ENCODE measurements around the gene CDK2. TPM values are rescaled to one million over a fixed set of nuclear protein-coding genes. Genes with fewer than 3 reads are reported as not detected.
A peak's percentile ranks its signal among the peaks of the same experiment; 100 is the strongest.

Gene CDK2
- total RNA-seq, 2 experiments from 2014 or later, result 86.7 to 90.1 TPM

GRCh38 chr12:55929306-55929791, 37.3 kb upstream of the CDK2 start:
- Mint-ChIP-seq H3K9me3 (no peaks in the 10 kb centered on the region), H3K36me3 (ENCODE audit: low read depth) (peaks cover 46% of the 10 kb centered on the region), H3K4me3 (peak overlapping the region; percentile 99), H3K4me1 (ENCODE audit: low read depth) (peaks cover 40% of the 10 kb centered on the region), H3K27ac (peak overlapping the region; percentile 99), H3K27me3 (no peaks in the 10 kb centered on the region)
- ATAC-seq (peak; percentile 56), DNase-seq (peak; percentile 95)
- intact Hi-C loops (cut with micrococcal nuclease), result loop anchor here (2.0 to 5.0 kb wide), 2 partner anchors 43 to 192 kb away; no protein-coding TSS in a partner anchor
- POLR2A ChIA-PET, result interaction anchor here (0.9 to 7.9 kb wide), 8 partner anchors 10 to 186 kb away, joined by 3 to 60 read pairs (median 4); partner anchors contain the start of genes DNAJC14, ORMDL2 and SARNP
- CTCF ChIA-PET, result interaction anchor here (0.9 to 4.9 kb wide), 8 partner anchors 10 to 191 kb away, joined by 3 to 34 read pairs (median 4); partner anchors contain the start of genes DNAJC14, ORMDL2 and SARNP
- TF ChIP-seq CTCF (IDR thresholded peaks at IDR 0.05), result no peak

GRCh38 chr12:55930771-55931316, 35.8 kb upstream of the CDK2 start, which contains the start of gene DGKA:
Gene DGKA, plus strand, starts transcription at chr12:55931162. Its CDS starts 5,342 bp downstream, at chr12:55936504.
- peaks cover 42% of the 10 kb centered on the region for H3K4me1 Mint-ChIP-seq (ENCODE audit: low read depth)
- peak; percentile 95 for DNase-seq
- peaks cover 55% of the 10 kb centered on the region for H3K36me3 Mint-ChIP-seq (ENCODE audit: low read depth)
- intact Hi-C loops (cut with micrococcal nuclease), result loop anchor here (2.0 kb wide), 1 partner anchor 110 kb away; the partner anchor contains the start of gene RPS26
- ChIA-PET POLR2A (interaction anchor here (0.6 to 7.9 kb wide), 10 partner anchors 8 to 187 kb away, joined by 3 to 60 read pairs (median 3); partner anchors contain the start of genes DNAJC14, ORMDL2, SARNP and ZC3H10), CTCF (interaction anchor here (0.7 to 3.7 kb wide), 15 partner anchors 9 to 192 kb away, joined by 3 to 18 read pairs (median 4); partner anchors contain the start of genes DNAJC14 and SARNP)
- H3K9me3 Mint-ChIP-seq, result no peaks in the 10 kb centered on the region
- H3K27me3 Mint-ChIP-seq, result no peaks in the 10 kb centered on the region
- peak within 1 kb of the TSS; percentile 99 for H3K4me3 Mint-ChIP-seq
- H3K27ac Mint-ChIP-seq, result peak within 1 kb of the TSS; percentile 99
- TF ChIP-seq CTCF (IDR thresholded peaks at IDR 0.05), result peak; percentile 61
- ATAC-seq, result peak; percentile 53

GRCh38 chr12:55931317-55931779, 35.3 kb upstream of the CDK2 start:
- Mint-ChIP-seq H3K27ac (peak overlapping the region; percentile 99), H3K9me3 (no peaks in the 10 kb centered on the region), H3K36me3 (ENCODE audit: low read depth) (peaks cover 60% of the 10 kb centered on the region), H3K4me3 (peak overlapping the region; percentile 99), H3K4me1 (ENCODE audit: low read depth) (peaks cover 46% of the 10 kb centered on the region), H3K27me3 (no peaks in the 10 kb centered on the region)
- intact Hi-C loops (cut with micrococcal nuclease), result loop anchor here (2.0 kb wide), 1 partner anchor 109 kb away; the partner anchor contains the start of gene RPS26
- POLR2A ChIA-PET, result interaction anchor here (0.6 to 7.9 kb wide), 8 partner anchors 8 to 186 kb away, joined by 3 to 60 read pairs (median 5); partner anchors contain the start of genes ORMDL2, SARNP and ZC3H10
- CTCF ChIA-PET, result interaction anchor here (1.0 to 1.5 kb wide), 3 partner anchors 9 to 193 kb away, joined by 3 to 7 read pairs (median 6); no protein-coding TSS in a partner anchor
- TF ChIP-seq CTCF (IDR thresholded peaks at IDR 0.05), result no peak
- ATAC-seq (no peak), DNase-seq (no peak)

- peaks cover 52% of the 10 kb centered on the region for H3K4me1 Mint-ChIP-seq (ENCODE audit: low read depth)
- no peak for ATAC-seq
- intact Hi-C loops (cut with micrococcal nuclease), result loop anchor here (2.0 kb wide), 1 partner anchor 109 kb away; the partner anchor contains the start of gene RPS26
Measured at GRCh38 chr12:55931780-55932550, 34.7 kb upstream of the CDK2 start.

More at GRCh38 chr12:55931780-55932550, 34.7 kb upstream of the CDK2 start:
- POLR2A ChIA-PET, result interaction anchor here (0.6 to 7.9 kb wide), 9 partner anchors 7 to 202 kb away, joined by 3 to 60 read pairs (median 4); partner anchors contain the start of genes ORMDL2, SARNP and ZC3H10
- peak overlapping the region; percentile 99 for H3K4me3 Mint-ChIP-seq
- TF ChIP-seq CTCF (IDR thresholded peaks at IDR 0.05), result no peak
- no peaks in the 10 kb centered on the region for H3K9me3 Mint-ChIP-seq
- peaks cover 66% of the 10 kb centered on the region for H3K36me3 Mint-ChIP-seq (ENCODE audit: low read depth)
- peak; percentile 44 for DNase-seq
- H3K27me3 Mint-ChIP-seq, result no peaks in the 10 kb centered on the region
- H3K27ac Mint-ChIP-seq, result peak overlapping the region; percentile 99
- CTCF ChIA-PET, result interaction anchor here (0.9 to 2.0 kb wide), 5 partner anchors 7 to 194 kb away, joined by 3 to 7 read pairs (median 5); no protein-coding TSS in a partner anchor

Measured in activated CD8-positive, alpha-beta T cell treated with anti-CD3 and anti-CD28 coated beads for 36 hours (primary cell).